Neural crest cell (in vitro differentiated cells): ENCODE results near the gene GRM4. TPM values are rescaled to one million over a fixed set of nuclear protein-coding genes. Genes with fewer than 3 reads are reported as not detected.

Experiments used
- DNase-seq: peaks from one replicate; pipeline ENCODE4 v3.0.0; 2021; ENCODE audit warnings: low read depth, mixed read lengths, low spot score
- H3K27ac Mint-ChIP-seq: one replicate; pipeline ENCODE4 v1.8.0; 2021; ENCODE audit warnings: mild to moderate bottlenecking, mixed read lengths; ENCODE audit not compliant: unreplicated experiment
- H3K27me3 Mint-ChIP-seq: 2 replicates; pipeline ENCODE4 v1.8.0; 2021; ENCODE audit warnings: low read depth, mild to moderate bottlenecking, mixed read lengths
- H3K36me3 Mint-ChIP-seq: 2 replicates; pipeline ENCODE4 v1.8.0; 2021; ENCODE audit warnings: low read depth, mild to moderate bottlenecking, mixed read lengths
- H3K4me1 Mint-ChIP-seq: 2 replicates; pipeline ENCODE4 v1.8.0; 2021; ENCODE audit warnings: mixed read lengths
- H3K4me3 Mint-ChIP-seq: one replicate; pipeline ENCODE4 v1.8.0; 2021; ENCODE audit warnings: mild to moderate bottlenecking, mixed read lengths
- H3K9me3 Mint-ChIP-seq: 2 replicates; pipeline ENCODE4 v1.8.0; 2021; ENCODE audit warnings: mixed read lengths
- CTCF ChIP-seq: fragments of 200-600 bp; sonication (generic); conservative IDR thresholded peaks from 2 replicates; pipeline ENCODE4 v1.5.0; 2021; ENCODE audit warnings: antibody characterized with exemption, mild to moderate bottlenecking
- total RNA-seq: library from RNA; stranded (reverse); gene quantifications from 2 replicates; pipeline ENCODE4 v1.2.1, GENCODE V29; 2021

GRM4 gene
- total RNA-seq, 1 donor from 2014 or later = not detected

- Mint-ChIP-seq H3K36me3 (no peaks in the 10 kb centered on the region), H3K27ac (no peak overlapping the region), H3K4me3 (no peak overlapping the region), H3K27me3 (peaks cover 6% of the 10 kb centered on the region), H3K4me1 (peaks cover 6% of the 10 kb centered on the region), H3K9me3 (peaks cover 5% of the 10 kb centered on the region)
- no peak for TF ChIP-seq CTCF
- DNase-seq = no peak
These were observed 16.1 kb upstream of the GRM4 start for GRCh38 chr6:34161857-34162515.

GRCh38 chr6:34159844-34160243 is 14.0 kb upstream of the GRM4 start:
- Mint-ChIP-seq H3K27me3 (peaks cover 3% of the 10 kb centered on the region), H3K36me3 (no peaks in the 10 kb centered on the region), H3K27ac (no peak overlapping the region), H3K9me3 (peaks cover 5% of the 10 kb centered on the region), H3K4me1 (peaks cover 6% of the 10 kb centered on the region), H3K4me3 (no peak overlapping the region)
- DNase-seq = no peak
- no peak for TF ChIP-seq CTCF

- no peak overlapping the region for H3K27ac Mint-ChIP-seq
- H3K4me1 Mint-ChIP-seq = peaks cover 10% of the 10 kb centered on the region
- no peak overlapping the region for H3K4me3 Mint-ChIP-seq
- DNase-seq = no peak
- H3K27me3 Mint-ChIP-seq = peaks cover 11% of the 10 kb centered on the region
- H3K9me3 Mint-ChIP-seq = peaks cover 5% of the 10 kb centered on the region
- no peaks in the 10 kb centered on the region for H3K36me3 Mint-ChIP-seq
- no peak for TF ChIP-seq CTCF
These were observed 13.0 kb upstream of the GRM4 start for GRCh38 chr6:34158876-34159275.

- no peak for TF ChIP-seq CTCF
- H3K27me3 Mint-ChIP-seq = peaks cover 20% of the 10 kb centered on the region
- peaks cover 10% of the 10 kb centered on the region for H3K4me1 Mint-ChIP-seq
- no peak overlapping the region for H3K4me3 Mint-ChIP-seq
- no peaks in the 10 kb centered on the region for H3K36me3 Mint-ChIP-seq
- no peak overlapping the region for H3K27ac Mint-ChIP-seq
- H3K9me3 Mint-ChIP-seq = peaks cover 5% of the 10 kb centered on the region
- no peak for DNase-seq
These were observed 12.0 kb upstream of the GRM4 start for GRCh38 chr6:34157851-34158250.

GRCh38 chr6:34157236-34157830 is 11.4 kb upstream of the GRM4 start:
- no peak overlapping the region for H3K4me3 Mint-ChIP-seq
- no peaks in the 10 kb centered on the region for H3K36me3 Mint-ChIP-seq
- H3K27me3 Mint-ChIP-seq = peaks cover 25% of the 10 kb centered on the region
- TF ChIP-seq CTCF = no peak
- DNase-seq = no peak
- no peak overlapping the region for H3K27ac Mint-ChIP-seq
- H3K4me1 Mint-ChIP-seq = peaks cover 10% of the 10 kb centered on the region
- peaks cover 5% of the 10 kb centered on the region for H3K9me3 Mint-ChIP-seq
